ENCODE data around the gene WDR91.

Gene WDR91

DNA sequence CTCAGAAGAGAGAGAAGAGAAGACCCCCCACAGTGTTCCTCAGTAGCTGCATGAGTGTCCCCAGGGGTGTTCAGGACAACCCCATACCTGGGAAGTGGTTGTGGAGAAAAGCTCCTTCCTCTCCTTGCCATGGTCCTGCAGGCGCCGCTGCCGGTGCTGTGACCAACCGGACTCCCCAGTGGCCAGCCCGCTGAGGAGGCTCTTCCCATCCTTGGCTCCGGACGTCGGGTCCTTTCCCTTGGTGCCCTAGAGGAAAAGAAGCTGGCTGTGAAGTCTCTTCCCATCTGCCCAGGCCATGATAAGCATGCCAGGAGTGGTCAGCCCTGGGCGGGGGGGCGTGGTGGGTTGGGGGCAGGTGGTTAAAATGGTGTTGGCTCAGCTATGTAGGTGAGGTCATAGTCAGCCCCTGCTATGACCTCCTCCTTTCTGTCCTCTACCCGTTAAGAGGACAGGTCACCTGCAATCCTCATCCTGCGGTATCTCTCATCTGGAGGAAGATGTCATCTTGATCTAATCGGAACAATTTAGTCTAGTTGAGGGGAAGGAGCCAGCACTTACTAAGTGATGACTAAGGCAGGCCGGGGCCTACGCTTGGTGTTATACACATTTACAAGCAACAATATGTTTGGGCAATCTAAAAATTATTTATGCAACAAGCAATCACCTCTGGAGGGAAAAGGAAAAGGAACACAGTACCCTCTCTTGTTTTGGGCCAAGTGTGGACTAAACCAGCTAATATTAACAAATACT lies 13.2 kb downstream of the WDR91 start:
- no peak for DNase-seq (ENCODE audit: low spot score)

DNA sequence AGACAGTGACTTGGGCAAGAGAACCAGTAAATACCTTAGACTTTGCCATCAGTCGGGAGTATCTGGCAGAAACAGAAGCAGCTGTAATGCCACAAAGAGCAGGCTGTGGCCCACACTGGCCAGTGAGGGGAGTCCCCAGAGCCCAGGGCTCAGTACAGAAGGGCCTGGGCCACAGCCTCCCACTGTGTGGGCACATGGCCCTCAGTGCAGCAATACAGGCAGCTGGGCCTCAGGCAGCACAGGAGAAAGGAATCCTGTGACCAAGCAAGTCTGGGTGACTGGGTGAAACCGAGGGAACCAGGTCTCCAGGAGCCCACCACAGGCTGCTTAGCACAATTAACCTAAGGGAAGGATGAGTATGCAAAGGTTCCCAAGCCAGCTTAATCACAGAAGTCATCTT lies 14.0 kb downstream of the WDR91 start:
- no peak for DNase-seq (ENCODE audit: low spot score)

DNA sequence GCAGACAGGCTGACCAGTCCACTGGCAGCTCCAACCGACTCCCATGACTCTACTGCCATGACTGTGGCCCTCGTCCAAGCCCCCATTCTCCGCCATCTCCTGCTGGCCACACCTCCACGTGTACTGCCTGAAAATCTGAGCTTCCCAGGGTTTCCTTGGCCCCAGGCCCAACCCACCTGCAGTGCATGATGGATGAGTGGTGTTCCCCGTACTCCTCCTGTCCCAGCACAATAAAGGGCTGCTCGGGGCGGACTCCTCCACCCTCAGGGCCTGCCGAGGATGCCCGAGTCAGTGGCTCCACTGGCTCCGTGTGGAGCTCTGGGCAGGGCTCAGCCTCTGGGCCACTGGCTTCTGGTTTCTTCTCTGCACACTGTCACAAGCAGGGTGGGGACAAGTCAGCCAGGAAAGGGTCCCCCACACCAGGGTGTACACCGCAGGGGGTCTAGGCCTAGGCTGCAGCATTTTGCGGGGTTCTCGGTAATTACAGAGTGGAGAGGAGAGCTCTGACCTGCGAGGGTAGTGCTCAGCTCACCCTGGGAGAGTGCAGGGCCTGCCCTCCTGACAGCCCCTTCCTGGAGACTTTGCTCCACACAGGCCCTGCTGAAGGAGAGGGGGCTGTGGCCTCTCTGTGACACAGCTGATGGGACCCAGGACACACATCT lies 15.2 kb downstream of the WDR91 start:
- no peak for DNase-seq (ENCODE audit: low spot score)

DNA sequence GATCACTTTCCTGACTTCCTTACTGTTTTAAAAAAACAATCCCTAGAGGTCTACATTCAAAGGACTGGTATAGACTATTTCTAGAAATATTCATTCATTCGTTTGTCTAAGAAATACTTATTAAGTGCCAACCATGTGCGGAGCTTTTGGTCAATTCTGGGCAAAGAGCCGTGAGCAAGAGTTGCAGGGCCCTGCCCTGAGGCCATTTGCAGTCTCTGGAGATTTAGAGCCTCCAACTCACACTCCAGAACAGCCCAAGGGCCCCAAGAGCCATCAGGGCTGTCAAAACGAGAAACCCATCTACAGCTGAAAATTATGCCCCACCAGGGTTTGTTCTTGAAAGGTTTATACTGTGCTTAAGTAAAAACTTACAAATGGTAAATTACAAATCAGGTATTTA lies 16.2 kb downstream of the WDR91 start:
- DNase-seq (ENCODE audit: low spot score), result no peak

DNA sequence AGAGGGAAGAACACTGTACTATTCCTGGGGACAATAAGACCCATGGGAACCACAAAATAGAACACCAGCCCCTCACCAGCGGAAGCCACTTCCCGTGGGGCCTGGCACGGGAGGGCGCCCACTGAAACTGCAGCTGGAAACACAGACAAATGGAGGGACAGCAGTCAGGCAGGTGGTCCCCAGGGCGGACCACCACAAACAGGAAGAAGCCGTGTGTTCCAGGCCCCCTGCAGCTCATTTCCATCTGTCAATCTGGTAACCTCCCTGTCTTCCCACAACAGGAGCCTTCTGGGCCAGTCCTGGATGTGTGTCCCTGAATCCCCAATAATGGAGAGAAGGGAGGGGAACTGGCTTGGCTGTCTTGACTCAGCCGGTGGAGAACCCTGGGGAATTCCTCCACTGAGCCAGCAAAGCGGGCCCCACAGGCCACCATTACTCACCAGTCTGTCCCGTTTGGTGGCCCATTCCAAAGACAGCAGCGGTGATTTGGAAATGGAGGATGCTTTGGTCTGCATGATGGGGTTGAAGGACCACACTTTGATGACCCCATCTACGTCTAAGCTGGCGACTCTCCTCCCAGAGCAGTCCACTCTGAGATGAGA lies 16.7 kb downstream of the WDR91 start:
- DNase-seq (ENCODE audit: low spot score), result peak; percentile 39

DNA sequence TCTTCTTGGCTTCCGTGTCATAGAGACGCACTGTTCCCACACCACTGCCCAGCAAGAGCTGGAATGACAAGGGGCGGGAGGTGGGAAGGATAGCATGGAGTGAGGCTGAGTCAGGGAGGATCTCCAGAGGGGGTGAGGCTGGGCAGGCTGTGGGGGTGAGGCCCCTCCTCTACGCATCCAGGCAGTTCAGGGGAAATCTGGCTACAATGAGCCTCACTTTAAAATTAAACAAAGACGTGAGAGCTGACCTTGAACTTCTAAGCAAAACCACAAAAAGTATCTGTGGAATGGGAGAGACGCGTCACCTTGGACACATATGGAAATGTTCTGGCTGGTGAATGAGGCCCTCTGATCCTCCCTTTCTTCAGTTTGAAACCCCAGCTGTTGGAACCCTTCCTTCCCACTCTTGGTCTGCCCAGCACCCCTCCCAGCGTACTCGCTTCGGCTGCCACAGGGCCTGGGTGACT lies 17.7 kb downstream of the WDR91 start:
- peak; percentile 67 for DNase-seq (ENCODE audit: low spot score)

DNA sequence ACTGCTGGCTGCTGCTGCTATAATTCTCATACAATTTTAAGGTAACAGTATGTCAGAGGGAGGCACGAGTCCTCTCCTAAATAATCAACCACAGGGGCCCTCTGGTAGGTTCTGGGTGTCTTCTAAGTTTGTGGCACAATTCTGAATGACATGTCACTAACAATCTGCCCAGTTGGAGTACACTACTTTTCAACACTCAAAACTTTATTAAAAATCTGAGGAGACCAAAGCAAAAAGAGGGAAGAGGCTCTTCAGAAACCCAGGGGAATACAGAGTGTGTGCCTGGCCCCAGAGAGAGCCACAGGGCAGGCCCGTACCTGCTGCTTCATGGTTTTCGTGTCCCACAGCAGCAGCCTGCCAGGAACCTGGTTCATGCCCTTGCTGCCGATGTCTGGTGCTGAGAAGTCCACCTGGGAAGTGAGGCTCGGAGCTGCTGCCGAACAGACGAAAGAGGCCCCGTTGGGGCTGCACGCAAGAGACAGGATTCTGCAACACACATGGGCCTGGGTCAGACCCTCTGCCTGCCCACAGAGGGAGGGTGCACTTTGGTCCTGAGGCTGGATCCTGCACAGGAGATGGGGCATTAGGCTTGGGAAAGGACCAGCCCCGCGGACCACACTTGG lies 18.3 kb downstream of the WDR91 start:
- DNase-seq (ENCODE audit: low spot score), result no peak

DNA sequence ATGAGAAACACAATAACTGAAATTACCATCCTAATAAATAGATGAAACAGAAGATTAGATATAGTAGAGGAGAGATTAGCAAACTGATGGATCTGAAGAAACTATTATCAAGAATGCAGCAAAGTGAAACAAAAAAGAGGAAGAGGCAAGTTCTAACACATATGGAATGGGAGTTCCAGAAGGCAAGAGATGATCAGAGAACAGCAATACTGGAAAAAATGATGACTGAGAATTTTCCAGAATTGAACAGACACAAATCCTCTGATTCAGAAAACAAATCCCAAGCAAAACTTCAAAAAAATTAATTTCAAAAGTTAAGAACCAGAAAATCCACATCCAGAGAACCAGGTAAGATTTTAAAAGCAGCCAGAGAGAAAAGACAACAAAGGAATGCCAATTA lies 20.6 kb downstream of the WDR91 start:
- no peak for DNase-seq (ENCODE audit: low spot score)

DNA sequence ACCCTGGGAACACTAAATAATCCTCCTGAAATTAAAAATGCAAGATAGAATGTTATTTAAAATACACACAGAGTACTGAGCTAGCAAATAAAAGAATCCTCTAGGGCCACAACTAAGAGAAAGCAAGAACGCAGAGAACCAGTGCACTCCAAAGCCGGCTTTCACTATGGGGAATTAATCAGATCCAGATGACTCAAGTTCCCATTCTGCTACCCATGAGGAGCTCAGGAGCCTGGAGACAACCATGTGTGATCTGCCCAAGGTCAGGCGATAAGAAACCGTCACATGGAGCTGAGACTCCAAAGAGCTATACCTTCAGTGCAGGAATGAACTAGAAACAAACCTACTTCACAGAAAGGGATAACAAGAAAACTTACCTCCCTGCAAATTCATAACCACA lies 21.4 kb downstream of the WDR91 start:
- DNase-seq (ENCODE audit: low spot score), result peak; percentile 72

DNA sequence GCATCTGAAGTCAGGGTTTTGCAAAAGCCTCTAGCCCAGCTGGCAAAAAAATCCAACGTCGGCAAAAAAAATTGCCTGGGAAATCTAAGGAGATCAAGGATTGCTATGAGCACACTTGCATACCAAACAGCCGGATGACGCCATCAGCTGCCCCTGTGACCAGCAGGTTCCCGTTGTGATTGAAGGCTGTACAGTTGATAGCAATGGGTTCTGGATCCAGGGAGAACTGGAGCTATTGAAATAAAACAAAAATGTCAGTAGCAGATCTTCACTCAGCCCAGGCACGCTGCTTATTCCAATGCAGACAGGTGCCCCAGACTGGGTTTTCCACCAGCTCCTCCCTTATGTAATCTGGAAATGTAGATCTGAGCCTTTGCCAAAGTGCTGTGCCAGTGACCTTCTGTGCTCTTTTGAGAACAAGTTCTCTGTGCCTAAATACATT lies 22.1 kb downstream of the WDR91 start:
- no peak for DNase-seq (ENCODE audit: low spot score)

DNA sequence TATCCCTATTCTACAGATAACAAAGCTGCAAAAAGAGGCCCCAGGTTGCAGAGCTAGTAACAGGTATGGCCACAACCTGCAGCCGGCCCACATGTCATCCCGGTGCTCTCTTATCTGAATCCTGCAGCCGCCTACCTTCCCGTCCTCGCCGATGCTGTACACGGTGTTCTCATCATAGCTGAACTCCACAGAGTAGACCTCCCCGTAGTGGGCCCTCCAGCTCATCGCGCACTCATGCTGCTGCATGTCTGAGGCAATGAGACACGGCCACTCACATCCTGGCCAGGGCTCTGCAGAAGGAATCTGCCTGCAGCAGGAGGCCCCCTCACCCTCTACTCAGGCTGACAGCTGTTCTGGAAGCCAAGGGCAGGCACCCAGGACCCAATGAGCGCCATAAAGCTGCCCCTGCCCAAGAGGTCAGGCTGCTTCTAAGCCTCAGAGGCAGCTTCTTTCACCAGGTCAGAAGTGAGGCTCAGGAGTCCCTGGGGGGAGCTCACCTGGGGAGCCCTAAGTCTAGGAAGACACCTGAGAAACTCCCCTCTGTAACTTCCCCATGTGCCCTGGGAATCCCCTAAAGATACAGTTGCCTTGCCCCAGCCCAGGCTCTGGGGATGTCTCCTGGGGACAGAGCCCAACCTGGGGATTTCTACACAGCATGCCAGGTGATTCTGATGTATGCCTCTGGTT lies 22.9 kb downstream of the WDR91 start:
- no peak for DNase-seq (ENCODE audit: low spot score)

DNA sequence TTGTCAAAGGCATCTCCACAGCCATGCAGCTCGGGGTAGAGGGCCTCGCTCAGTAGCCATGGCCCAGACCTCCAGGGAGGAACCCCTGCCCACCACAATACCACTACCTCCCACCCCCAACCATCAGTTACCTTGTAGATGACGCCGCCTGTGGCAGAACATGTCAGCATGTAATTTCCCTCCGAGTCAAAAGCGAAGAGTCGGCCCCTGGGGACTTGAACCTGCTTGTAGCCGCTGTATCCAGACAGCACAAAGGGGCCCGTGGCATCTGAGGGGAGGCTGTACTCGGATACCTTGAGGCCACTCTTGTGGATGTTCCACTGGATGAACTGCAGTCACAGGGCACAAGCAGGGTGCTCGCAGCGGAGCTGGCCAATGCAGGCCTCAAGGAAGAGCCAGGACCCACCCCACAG lies 24.5 kb downstream of the WDR91 start:
- no peak for DNase-seq (ENCODE audit: low spot score)

DNA sequence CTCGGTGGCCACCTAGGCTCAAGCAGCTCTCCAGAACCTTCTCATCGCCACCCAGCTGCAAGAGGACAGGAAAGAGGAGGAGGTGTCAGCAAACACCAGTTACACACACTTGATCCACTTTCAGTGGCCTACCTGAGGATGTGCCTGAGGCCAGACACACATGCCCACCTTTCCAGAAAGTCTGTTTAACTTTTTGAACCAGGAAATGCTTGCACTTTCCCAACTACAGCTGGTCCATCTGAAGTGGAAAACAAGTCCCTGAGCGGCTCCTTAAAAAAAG lies 25.1 kb downstream of the WDR91 start:
- DNase-seq (ENCODE audit: low spot score), result no peak

DNA sequence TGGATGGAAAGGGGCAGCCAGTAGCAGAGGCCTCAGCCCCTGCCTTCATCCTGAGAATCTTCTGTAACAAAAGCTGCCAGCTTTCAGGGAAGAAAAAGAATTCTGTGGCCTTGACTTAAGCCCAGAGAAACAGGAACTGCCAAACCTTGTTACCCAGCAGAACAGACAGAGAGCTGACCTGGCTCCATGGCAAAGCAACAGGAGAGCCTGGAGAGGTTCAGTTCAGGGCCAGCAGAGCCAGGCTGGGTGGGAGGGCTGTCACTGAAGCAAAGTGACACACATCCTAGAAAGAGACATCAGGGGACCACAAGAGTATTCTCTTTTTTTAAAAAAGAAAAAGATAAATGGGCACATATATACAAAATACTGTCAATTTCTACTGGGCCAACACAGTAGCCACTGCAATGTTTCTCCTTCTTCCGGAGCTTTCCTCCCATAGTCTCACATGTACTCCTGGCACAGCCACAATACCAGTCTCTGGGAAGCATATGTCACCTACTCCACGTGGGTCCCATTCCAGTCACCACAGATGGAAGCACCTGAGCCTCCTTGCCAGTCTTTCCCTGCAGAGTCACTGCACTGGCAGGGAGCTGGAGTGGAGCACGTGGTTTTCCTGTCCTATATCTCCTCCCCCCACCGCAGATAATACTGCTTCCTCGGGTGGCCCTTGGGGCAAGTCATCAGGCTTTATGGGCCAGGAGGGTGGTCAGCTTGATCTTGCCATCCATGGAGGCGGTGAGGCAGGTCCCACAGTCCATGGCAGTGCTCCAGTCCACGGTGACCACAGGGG lies 25.7 kb downstream of the WDR91 start:
- DNase-seq (ENCODE audit: low spot score), result no peak

DNA sequence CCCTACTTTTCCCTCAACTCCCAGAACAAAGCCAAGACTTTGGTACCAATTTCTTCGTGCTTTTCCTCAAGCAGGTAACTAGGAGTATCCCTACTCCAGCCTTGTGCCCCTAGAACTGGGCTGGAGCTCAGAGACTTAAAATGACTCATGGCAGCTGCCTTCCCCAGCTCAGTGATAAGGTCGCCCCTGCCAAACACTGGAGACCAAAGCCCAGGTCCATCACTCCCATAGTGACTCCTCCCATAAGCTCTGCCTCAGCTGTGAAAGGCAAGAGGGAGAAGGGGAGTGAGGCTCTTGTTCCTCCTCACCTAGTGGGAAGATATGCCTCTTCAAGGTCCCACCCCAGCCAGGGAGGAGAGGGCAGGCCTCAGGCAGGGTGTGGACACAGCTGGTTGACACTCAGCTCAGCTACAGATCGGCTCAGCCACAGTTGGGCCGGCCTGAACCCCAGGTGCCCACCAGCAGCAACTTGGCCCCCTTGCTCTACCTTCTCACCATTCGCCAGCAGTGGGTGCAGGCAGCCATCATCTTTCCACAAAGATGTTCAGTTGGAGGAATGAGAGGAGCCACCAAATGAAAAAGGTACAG lies 27.0 kb downstream of the WDR91 start:
- no peak for DNase-seq (ENCODE audit: low spot score)

DNA sequence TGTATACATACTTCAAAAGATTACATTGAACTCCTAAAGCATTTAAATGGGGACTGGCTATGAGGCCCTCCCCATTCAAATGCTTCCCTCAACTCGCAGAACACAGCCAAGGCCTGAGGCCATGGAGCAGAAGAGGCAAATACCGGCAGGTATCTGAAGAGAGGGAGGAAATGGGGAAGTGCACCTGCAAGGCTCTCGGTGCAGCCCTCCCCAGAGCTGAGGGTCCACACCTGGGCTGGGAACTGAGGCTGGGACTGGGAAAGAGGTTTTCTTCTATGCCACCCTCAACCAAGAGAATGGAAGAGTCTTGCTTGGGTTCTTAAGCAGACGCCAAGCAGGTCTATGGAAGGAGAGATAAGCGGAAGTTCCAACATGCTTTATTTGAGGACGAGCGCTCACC lies 27.8 kb downstream of the WDR91 start:
- no peak for DNase-seq (ENCODE audit: low spot score)

DNA sequence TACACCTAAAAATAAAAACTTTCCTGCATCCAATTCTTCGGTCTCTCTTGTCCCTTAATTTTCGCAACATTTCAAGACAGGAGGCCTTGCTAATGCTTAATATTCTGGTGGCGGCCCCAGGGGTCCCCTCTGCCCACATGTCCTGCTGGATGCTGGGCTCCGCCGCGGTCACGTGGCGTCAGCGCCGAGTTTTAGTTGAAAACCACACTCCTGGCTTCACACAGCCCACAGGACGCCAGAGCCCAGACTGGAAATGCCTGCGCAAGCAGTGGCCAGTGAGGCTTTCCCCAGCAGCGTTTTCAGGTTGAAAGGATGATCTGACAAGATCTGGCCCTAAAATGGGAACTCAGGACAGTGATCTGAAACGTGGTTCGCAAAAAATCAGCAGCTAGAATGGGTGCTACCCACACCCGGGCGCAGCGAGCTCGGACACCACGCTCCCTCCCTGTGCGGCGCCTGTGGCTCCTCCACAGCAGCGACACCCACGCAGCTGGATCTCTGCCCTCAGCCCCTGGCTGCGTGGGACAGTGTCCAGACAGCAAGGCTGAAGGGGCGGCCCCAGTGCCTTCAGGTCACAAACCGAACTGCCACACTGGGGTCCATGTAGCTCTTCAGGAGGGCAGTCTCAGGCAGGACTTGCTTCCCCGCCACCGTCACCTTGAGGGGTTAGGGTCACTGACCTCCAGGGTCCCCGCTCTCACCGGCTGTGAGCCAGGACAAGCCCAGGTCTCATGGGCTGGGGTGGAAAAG lies 29.2 kb downstream of the WDR91 start:
- DNase-seq (ENCODE audit: low spot score), result no peak

DNA sequence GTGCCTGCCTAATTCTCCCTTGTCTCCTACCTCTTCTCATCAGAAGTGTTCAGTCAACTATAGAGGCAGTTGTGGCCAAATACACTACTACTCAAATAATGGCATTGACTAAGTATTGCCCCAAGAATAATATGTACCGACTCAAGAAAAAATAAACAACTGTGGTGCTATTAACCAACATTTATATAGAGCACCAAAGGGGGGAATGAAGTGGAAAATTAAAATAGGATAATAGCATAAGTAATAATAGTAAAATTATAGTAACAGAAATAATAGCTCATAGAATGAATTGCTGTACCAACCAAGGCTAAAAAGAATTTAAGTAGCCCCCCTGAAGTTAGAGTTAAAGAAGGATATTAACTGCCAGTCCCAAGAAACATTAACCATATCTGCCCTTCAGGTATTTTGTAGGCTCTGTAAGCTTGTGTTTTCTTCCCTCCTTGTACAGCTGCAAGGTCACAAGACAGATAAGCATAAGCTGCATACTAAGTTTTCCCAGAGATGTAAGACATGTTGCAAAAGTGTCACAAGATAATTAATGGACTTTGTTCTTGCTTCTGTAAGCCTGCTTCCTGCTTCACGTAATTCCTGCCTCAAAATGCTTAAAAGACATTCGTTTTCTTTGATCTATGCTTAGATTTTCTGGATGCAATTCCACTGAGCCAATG lies 29.9 kb downstream of the WDR91 start:
- DNase-seq (ENCODE audit: low spot score), result no peak

DNA sequence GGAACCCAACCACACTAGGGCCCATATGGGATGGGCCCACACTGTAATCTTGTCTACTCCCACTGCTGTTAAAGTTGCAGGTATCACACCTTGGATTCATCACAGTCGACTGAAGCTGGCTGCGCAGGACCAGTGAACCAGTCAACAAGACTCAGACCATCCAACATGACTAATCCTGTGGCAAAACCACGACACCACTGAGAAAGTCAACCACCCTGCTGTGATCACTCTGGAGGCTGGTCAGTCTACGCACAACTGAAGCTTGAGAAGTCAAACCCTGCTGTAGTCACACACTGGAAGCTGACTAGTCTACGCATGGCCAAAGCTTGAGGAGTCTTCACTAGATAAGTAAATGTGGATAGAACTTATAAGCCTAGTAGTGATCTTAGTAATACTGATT lies 31.2 kb downstream of the WDR91 start:
- DNase-seq (ENCODE audit: low spot score), result no peak

DNA sequence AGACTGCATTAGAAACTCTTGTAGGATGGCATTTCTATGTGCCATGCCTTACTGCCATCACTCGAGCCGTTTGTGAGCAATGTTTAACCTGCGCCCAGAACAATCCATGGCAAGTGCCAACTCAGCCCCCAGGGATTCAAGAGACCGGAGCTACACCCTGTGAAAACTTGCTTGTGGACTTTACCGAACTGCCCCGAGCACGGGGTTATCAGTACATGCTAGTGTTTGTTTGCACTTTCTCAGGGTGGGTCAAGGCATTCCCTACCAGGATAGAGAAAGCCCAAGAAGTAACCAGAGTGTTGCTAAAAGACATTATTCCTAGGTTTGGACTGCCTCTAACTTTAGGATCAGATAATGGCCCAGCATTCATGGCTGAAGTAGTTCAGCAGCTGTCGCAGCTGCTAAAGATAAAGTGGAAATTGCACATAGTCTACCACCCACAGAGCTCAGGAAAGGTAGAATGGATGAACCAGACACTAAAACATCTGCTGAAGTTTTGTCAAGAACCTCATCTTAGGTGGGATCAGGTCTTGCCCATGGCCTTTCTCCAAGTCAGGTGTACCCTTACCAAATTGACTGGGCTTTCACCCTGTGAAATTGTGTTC lies 31.9 kb downstream of the WDR91 start:
- no peak for DNase-seq (ENCODE audit: low spot score)
